ENCODE results near the gene DIS3. TPM values are rescaled to one million over a fixed set of nuclear protein-coding genes. Genes with fewer than 3 reads are reported as not detected.

DIS3 gene
- total and polyA plus RNA-seq, 9 of the 15 experiments (the other 6 are each of a cell fraction or from before 2014, with no cell fraction given): 6.0 to 48.9 (median 34.2) TPM

DNA sequence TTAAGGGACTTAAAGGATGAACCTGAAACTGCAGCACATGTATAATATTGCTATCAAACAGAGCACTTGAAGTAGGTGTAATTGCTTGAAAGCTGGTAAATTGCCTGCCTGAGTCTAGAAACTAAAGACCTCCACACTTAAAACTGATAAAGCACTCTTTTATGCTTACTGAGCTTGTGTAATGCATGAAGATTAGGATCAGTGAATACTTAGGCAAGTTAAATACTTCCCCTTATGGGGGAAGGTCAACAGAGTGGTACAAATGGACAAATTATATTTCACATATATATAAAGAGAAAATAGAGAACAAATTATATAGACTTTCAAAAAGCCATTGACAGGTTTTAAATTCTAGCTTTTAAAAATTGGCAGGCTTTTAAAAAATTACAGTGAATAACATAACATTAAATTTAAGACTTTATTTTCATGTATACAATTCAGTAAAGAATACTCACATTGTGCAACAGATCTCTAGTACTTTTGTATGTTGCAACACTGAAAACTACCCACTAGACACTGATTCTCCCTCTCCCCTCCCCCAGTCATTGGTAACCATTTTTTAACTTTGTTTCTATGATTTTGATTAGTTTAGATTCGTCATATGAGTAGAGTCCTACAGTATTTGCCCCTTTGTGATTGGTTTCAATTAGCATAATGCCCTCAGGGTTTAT, 24.1 kb upstream of the DIS3 start (continued):
- no peak for TF ChIP-seq PTTG1 (tag; IDR thresholded peaks at IDR 0.05; ENCODE audit: low read depth)
- TF ChIP-seq CEBPB (tag; IDR thresholded peaks at IDR 0.05): peak; percentile 71
- no peak for TF ChIP-seq ZFP1 (CRISPR knock-in tag; IDR thresholded peaks at IDR 0.05)
- no peak for TF ChIP-seq ZNF121 (CRISPR knock-in tag; conservative IDR thresholded peaks at IDR 0.05)
- 0 out of 2 replicates have a peak, but pooled peaks have one; percentile 20 for TF ChIP-seq HMBOX1 (IDR thresholded peaks at IDR 0.05)
- TF ChIP-seq MCM7 (IDR thresholded peaks at IDR 0.05): no peak
- TF ChIP-seq ZFX (CRISPR knock-in tag; IDR thresholded peaks at IDR 0.05): no peak
- TF ChIP-seq FOXO4 (CRISPR knock-in tag; IDR thresholded peaks at IDR 0.05): no peak

- Histone ChIP-seq H3K4me1 (replicated peaks in 1 of 2; ENCODE audit: control insufficient read depth in 2 of 2, insufficient read depth in 2 of 2, low read length in 2 of 2) (peaks cover 0 to 2% of the 10 kb centered on the region in 2 experiments; a peak in 1 of 5 replicates), H3K36me3 (ENCODE audit: control insufficient read depth, insufficient read depth, low read length) (peaks cover 32% of the 10 kb centered on the region; the same call in 2 of the 3 replicates), H2AFZ (ENCODE audit: low read depth, low read length) (no peak overlapping the region), H3K9me1 (ENCODE audit: control insufficient read depth, insufficient read depth, low read length) (no peaks in the 10 kb centered on the region), H3K4me3 (no peak overlapping the region), H3K27ac (ENCODE audit: extremely low read depth, low read depth, low read length) (no peak overlapping the region), H3K4me2 (ENCODE audit: insufficient read depth, low read length) (no peak overlapping the region), H4K20me1 (replicated peaks; ENCODE audit: control insufficient read depth, insufficient read depth, low read length) (no peaks in the 10 kb centered on the region), H3K9me3 (replicated peaks; ENCODE audit: control insufficient read depth, insufficient read depth, low read depth, low read length) (no peaks in the 10 kb centered on the region), H3K79me2 (ENCODE audit: control insufficient read depth, insufficient read depth, low read length) (no peaks in the 10 kb centered on the region; the same call in 2 of the 3 replicates), H3K9ac (ENCODE audit: insufficient read depth in 1 of 2, low read depth in 2 of 2, low read length in 2 of 2) (no peak overlapping the region), H3K27me3 (ENCODE audit: control insufficient read depth in 2 of 2, insufficient read depth in 2 of 2, low read length in 2 of 2) (no peaks in the 10 kb centered on the region)
- intact Hi-C loops (cut with micrococcal nuclease): no loop called here
- BruUV-seq (replicated peaks): no TSS peak
- 100% methylated on average over 1 of the region's 1 CpG for WGBS (ENCODE audit: insufficient coverage, low coverage, missing lambda C conversion rate)
- FAIRE-seq: no peak
- ChIA-PET POLR2A (no interaction called here), CTCF (ENCODE audit: low intra/inter-chr PET ratio) (no interaction called here)
- ATAC-seq: no peak
- in situ Hi-C loops (cut with MboI): loop anchor here (25.0 kb wide), 2 partner anchors 608 to 908 kb away; no protein-coding TSS in a partner anchor
- no peak for DNase-seq (ENCODE audit: extremely low read depth in 1 of 4, low spot score in 3 of 4)
- TF ChIP-seq KAT2B (IDR thresholded peaks at IDR 0.05; ENCODE audit: low read depth, low read length) (no peak), SRSF9 (IDR thresholded peaks at IDR 0.05; ENCODE audit: borderline replicate concordance, low read depth, low read length) (no peak), POLR2A (conservative IDR thresholded peaks at IDR 0.05) (no peak), SP2 (IDR thresholded peaks at IDR 0.05; ENCODE audit: extremely low read depth, low read depth, low read length, poor library complexity, severe bottlenecking) (no peak)
- TF ChIP-seq, protein P1, sequence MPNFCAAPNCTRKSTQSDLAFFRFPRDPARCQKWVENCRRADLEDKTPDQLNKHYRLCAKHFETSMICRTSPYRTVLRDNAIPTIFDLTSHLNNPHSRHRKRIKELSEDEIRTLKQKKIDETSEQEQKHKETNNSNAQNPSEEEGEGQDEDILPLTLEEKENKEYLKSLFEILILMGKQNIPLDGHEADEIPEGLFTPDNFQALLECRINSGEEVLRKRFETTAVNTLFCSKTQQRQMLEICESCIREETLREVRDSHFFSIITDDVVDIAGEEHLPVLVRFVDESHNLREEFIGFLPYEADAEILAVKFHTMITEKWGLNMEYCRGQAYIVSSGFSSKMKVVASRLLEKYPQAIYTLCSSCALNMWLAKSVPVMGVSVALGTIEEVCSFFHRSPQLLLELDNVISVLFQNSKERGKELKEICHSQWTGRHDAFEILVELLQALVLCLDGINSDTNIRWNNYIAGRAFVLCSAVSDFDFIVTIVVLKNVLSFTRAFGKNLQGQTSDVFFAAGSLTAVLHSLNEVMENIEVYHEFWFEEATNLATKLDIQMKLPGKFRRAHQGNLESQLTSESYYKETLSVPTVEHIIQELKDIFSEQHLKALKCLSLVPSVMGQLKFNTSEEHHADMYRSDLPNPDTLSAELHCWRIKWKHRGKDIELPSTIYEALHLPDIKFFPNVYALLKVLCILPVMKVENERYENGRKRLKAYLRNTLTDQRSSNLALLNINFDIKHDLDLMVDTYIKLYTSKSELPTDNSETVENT (CRISPR knock-in tag; IDR thresholded peaks at IDR 0.05): no peak
These were observed 22.6 kb upstream of the DIS3 start for GRCh38 chr13:72804301-72804700.
